Astrocyte of the cerebellum (primary cell): ENCODE results near the gene BBX.

ENCODE experiments used
- DNase-seq: peaks from one replicate; pipeline ENCODE4 v3.0.0-alpha.2; 2011; ENCODE audit warnings: low read depth
- H3K4me3 ChIP-seq: 2 replicates; pipeline ENCODE4 v1.5.1; 2011; ENCODE audit warnings: mild to moderate bottlenecking, low read depth, low read length, moderate library complexity
- in situ Hi-C: cut with HindIII; loops from 2 replicates; pipeline ENCODE4 v1.10.0; 2017; ENCODE audit warnings: low sequenced_read_pairs
- TF ChIP-seq, protein P1 (sequence below): IDR thresholded peaks from 2 replicates; pipeline ENCODE4 v1.5.1; 2012; ENCODE audit warnings: low read length, low read depth, moderate library complexity, mild to moderate bottlenecking; ENCODE audit errors: missing control alignments

Gene BBX

DNA sequence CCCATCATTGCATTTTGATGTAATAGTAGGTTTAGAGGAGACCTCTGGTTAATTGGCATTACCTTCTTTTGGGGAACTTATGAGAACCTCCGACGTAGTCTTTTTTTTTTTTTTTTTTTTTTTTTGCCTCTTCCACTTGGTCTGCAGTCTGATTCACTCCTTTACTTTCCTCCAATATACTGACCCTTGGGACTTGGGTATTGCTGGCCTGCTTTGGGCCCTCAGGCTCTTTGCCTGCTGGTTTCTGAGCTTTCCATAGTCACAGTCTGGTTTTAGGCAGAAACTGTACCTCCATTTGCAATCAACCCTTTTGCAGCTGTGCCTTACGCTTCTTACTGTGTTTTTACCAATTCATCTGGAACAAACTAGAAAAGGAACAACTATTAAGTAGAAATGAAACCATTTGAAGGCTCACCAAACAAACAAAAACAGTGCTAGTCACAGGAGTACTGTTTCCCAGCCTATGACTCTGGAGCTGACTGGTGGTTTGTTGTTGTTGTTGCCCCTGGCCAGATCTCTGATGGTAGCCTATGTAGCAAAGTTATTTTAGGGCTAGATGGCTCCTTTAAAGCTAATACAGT, 272.8 kb downstream of the BBX start:
- no peak overlapping the region for H3K4me3 ChIP-seq
- TF ChIP-seq, protein P1, sequence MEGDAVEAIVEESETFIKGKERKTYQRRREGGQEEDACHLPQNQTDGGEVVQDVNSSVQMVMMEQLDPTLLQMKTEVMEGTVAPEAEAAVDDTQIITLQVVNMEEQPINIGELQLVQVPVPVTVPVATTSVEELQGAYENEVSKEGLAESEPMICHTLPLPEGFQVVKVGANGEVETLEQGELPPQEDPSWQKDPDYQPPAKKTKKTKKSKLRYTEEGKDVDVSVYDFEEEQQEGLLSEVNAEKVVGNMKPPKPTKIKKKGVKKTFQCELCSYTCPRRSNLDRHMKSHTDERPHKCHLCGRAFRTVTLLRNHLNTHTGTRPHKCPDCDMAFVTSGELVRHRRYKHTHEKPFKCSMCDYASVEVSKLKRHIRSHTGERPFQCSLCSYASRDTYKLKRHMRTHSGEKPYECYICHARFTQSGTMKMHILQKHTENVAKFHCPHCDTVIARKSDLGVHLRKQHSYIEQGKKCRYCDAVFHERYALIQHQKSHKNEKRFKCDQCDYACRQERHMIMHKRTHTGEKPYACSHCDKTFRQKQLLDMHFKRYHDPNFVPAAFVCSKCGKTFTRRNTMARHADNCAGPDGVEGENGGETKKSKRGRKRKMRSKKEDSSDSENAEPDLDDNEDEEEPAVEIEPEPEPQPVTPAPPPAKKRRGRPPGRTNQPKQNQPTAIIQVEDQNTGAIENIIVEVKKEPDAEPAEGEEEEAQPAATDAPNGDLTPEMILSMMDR: no peak
- DNase-seq: no peak
- in situ Hi-C loops: no loop called here

DNA sequence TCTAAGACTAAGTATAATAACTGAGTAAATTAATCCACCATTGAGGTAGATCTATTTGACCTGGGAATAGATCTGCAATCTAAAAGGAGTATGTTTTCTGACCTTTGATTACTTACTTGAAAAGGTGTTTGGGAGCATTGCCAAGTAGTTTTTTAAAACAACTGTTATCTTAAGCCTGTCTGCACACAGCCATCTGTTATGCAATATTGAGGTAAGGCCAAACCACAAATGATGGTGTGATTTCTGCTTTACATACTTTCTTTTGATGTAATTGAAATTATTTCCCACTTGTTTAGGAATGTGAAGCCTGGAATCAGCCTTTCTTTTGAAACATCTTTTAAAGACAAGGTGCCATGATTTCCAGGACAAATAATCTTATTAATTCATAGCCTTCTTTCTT, 274.0 kb downstream of the BBX start:
- TF ChIP-seq, protein P1: no peak
- H3K4me3 ChIP-seq: no peak overlapping the region
- peak; percentile 88 for DNase-seq
- in situ Hi-C loops: no loop called here

DNA sequence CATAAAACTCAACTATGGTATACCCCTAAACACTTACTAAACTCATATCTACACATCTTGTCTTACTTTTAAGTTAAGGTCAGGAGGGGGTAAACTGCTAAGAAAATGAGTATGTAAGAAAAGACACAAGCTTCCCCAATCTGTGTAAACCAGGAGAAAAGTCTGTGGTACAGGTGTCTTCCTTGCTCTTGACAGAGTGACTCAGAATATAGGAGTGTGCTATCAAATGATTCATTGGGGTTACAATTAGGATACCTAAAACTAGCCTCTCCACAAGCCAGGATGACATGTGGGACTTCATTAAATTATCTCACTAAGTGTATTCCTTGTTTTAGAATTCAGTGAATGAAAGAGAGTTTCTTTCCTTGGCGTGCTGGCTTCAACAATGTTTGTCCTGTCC, 274.8 kb downstream of the BBX start:
- no peak overlapping the region for H3K4me3 ChIP-seq
- TF ChIP-seq, protein P1: no peak
- in situ Hi-C loops: no loop called here
- no peak for DNase-seq

DNA sequence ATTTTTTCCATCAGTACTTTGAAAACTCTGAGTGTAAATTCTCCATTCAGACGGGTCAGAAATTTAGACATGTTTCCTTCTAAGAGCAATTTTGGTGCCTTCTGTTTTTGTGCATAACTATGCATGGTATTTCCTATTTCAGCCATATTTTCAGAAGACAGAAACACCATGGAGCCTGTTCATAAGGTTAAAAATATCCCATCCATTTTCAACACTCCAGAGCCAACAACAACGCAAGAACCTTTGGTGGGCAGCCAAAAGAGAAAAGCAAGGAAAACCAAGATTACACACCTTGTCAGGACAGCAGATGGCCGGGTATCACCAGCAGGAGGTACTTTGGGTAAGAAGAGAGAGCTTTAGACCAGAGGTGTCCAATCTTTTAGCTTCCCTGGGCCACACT, 275.6 kb downstream of the BBX start:
- H3K4me3 ChIP-seq: no peak overlapping the region
- in situ Hi-C loops: no loop called here
- TF ChIP-seq, protein P1: peak; percentile 21
- peak; percentile 72 for DNase-seq

DNA sequence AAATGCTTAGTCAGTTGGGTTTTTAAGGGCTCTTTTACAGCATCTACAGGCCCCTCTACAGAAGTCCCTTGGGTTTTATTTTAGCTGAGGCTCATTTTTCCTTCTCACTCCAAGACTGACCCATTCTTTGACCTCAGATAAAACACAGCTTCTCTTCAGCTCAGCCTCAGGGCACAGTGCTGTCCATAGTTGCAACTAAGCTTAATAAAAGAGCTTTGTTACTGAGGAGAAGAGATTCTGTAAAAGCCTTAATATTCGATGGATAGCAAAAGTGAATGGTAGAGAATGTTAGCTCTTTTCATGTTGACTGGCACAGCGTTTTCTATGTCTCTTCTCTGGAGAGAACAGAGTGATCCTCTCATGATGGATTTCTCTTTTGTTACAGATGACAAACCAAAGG, 277.9 kb downstream of the BBX start:
- TF ChIP-seq, protein P1: no peak
- no peak for DNase-seq
- no peak overlapping the region for H3K4me3 ChIP-seq
- in situ Hi-C loops: no loop called here

DNA sequence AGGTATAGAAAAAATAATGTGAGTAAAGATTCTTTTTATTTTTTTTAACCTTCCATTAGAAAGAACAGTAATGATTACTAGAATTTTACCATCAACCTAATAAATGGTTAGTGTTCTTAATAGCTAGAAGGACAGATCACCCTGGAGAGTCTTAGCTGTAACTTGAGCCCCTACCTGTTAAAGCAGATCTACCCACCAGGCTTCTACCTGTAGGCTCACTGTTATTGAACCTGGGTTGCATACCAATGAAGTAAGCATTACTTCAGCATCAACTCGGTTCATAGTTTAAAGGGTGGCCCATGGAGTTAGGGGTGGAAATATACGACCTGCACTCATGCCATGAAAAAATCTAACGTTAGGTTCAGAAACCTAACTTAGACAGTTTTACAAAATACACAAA, 280.4 kb downstream of the BBX start:
- in situ Hi-C loops: no loop called here
- no peak for DNase-seq
- H3K4me3 ChIP-seq: no peak overlapping the region
- TF ChIP-seq, protein P1: no peak
